GM19397 (cell line): ENCODE data around the gene RTKN.
A peak's percentile ranks its signal among the peaks of the same experiment; 100 is the strongest.
"Not testable (repeated sequence)": the region's sequence is repeated elsewhere in the genome, so short reads cannot be mapped to it uniquely, and the experiment has no call there.

ENCODE experiments used
- ATAC-seq: cut with Tn5 transposase; IDR thresholded peaks from one replicate; pipeline ENCODE4 v1.9.1; 2021; ENCODE audit warnings: mild to moderate bottlenecking, moderate library complexity; ENCODE audit not compliant: unreplicated experiment

RTKN gene, protein sequence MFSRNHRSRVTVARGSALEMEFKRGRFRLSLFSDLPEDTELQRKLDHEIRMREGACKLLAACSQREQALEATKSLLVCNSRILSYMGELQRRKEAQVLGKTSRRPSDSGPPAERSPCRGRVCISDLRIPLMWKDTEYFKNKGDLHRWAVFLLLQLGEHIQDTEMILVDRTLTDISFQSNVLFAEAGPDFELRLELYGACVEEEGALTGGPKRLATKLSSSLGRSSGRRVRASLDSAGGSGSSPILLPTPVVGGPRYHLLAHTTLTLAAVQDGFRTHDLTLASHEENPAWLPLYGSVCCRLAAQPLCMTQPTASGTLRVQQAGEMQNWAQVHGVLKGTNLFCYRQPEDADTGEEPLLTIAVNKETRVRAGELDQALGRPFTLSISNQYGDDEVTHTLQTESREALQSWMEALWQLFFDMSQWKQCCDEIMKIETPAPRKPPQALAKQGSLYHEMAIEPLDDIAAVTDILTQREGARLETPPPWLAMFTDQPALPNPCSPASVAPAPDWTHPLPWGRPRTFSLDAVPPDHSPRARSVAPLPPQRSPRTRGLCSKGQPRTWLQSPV

DNA sequence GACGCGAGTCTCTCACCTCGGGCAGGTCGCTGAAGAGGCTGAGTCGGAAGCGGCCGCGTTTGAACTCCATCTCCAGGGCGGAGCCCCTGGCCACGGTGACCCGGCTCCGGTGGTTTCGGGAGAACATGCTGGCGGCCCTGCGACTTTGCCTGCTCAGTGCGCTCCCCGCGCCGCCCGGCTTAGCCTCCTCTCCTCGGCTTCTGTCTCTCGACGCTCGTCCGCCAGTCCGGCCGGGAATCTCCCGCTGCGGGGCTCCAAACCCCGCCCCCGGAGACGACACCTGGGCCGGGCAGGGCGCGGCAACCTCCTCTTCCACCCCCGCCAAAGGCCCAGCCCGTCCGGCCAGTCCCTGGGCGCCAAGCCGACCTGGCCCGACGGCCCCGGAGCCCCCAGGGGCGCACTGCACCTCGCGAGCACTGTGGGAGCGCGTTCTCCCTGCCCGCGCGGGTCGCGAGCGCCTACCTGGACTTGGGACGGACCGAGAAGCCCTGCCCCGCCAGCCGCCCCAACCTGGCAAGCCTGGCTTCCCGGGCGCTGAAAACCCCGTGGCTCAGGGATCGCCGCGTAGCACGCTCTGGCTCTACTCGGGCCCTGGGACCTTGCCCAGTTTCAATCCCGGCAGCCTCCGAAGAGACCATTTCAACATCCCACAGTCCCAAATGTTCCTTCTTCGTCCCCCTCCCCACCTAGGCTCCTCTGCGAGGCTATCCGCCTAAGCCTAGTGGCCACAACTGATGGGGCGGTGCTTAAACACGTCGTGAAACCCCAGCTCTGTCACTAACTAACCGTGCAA is at the start of gene RTKN:
RTKN (minus strand) TSS at position 248 of the 793 bp plus-strand sequence; CDS start at position 127, 121 bp downstream.
- no peak for ATAC-seq

DNA sequence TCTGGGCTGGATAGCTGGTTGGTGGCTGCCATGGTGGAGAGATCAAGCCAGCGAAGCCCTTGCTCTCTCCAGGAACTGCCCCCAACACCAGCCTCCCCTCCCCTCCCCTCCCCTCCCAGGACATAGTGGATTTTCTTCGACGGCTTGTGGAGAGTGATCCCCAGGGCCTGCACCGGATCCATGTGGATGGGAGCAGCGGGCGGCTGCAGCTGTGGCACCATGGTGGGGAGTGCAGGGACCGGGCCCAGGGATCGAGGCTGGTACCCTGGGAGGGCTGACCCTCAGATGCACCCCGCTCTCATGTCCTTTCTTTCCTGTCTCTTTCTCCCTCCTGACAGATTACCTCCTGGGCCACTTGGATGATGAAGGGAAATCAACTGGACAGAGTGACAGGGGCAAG is 48.2 kb upstream of the RTKN start:
- ATAC-seq = no peak

- ATAC-seq = no peak
Measured at GRCh38 chr2:74488643-74489481, 47.1 kb upstream of the RTKN start.

- ATAC-seq = no peak
Measured at GRCh38 chr2:74486141-74486540, 44.4 kb upstream of the RTKN start.

DNA sequence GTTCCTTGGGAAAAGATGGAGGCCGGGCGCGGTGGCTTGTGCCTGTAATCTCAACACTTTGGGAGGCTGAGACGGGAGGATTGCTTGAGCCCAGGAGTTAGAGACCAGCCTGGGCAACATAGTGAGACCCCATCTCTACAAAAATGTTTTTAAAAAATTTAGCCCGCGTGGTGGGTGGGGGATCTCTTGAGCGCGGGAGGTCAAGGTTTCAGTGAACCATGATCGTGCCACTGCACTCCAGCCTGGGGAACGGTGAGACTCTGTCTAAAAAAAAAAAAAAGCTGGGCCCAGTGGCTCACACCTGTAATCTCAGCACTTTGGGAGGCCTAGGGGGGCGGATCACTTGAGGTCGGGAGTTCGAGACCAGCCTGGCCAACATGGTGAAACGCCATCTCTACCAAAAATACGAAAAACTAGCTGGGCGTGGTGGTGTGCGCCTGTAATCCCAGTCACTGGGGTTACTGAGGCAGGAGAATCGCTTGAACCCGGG is 42.0 kb upstream of the RTKN start:
- not testable (repeated sequence) for ATAC-seq

DNA sequence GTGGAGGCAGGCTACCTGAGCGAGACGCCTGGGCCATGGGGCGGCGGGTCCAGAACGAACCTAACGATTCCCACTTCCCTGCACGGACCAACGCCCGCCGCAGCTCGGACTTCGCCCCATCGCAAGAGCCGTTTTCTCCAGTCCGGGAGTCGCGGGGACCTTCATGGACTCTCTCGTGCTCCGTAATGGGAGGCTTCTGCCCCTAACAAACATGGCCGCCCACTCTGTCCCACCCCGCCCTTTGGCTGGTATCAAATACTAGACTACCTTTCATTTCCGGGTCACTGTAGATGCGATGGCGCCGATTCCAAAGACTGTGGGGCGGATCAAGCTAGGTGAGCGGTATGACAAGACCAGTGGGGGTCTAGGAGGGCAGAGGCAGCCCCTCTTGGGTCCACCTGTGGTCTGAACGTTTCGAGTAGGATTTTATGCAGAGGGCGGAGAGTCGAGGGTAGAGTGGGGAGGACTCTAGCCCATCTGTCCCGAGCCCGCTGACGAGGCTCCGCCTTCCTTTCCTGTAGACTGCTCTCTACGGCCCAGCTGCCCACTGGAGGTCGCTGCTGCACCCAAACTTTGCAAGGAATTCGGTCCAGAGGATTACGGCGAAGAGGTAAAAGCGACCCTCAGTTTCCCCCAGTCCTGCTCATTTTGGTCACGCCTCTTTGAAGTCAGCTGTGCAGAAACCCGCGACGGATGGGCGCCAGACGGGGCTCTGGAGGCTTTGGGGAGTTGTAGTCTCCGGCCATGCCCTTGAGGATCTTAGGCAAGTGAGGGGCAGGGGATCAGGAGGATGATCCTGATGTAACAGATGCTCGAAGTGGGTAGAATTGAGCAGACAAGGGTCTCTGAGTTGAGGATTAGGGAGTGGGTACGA is 41.3 kb upstream of the RTKN start, which contains the start of the genes CCDC142 and TTC31:
CCDC142 (minus strand) TSS at position 198 of the 874 bp plus-strand sequence; CDS start at position 37, 161 bp downstream.
TTC31 (plus strand) TSS at position 281 of the 874 bp plus-strand sequence; CDS start at position 296, 15 bp downstream.
- ATAC-seq = peak; percentile 83

DNA sequence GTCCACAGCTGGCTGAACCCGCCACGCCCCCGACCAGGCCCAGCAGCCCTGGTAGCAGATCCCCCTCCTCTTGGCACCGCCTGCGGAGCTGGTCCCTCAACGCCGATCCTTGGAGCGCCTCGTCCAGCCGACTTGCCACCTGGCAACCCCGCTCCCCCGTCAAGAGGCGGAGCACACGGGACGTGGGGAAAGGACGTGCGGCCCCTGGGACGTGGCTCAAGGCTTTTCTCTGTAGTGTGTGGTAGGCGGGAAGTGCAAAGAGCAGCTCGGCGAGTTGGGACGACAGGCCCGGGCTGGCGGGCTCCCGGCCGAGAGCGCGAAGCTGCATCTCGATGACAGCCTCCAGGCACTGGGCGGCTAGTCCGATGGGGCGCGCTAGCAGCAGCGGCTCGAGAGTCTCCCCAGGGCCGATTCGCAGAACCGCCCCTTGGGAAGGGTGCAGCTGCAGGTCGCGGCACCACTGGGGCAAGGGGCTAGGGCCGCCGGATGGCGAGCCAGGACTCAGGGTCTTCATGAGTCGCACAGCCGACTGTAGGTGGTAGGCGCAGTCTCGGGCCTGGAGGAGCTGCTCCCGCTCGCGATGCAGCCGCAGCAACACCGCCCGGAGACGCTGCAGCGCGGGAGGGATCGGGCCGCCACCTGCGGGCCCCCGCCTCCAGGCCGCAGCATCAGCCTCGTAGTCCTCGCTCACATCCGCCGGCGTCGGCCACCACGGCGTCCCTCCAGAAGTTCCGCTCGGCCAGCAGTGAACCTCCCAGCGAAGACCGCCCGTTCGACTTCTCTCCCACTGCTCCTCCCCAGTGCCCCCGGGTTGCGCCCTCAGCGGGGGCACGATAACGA is 40.4 kb upstream of the RTKN start:
- ATAC-seq = peak; percentile 51

GRCh38 chr2:74481431-74481830 is 39.7 kb upstream of the RTKN start:
- ATAC-seq = no peak

DNA sequence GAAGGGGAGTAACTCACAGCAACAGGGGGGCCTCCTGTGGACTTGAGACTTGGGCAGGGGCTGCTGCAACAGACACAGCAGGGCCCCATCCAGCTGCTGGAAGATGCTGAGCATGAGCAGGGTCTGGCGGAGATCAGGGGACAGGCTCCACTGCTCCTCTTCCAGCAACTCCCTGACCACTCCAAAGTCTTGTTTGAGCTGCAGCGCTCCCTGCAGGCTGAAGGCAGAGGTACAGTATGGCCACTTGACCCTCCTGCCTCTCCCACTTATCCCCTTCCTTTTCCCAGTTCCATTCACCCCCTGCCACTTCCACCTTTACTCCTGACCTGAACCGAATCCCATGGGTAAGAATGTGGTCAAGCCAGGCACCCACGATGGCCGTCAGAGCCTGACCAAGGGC is 33.2 kb upstream of the RTKN start:
- no peak for ATAC-seq

- ATAC-seq = no peak
Measured at GRCh38 chr2:74474481-74474880, 32.7 kb upstream of the RTKN start.

DNA sequence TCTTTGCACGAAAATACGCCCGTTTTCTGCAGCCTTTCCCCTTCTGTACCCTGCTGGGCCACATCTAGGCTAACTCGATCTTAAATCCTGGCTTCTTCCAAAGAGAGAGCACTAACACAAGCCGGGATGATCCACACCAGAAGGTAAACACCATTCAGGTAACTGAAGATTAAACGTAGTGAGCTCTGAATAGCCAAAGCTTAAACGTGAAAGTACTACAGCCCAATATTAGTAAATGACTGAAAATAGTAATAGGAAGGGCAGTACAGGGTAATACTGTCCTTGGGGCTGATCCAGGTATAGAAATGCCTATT is 31.2 kb upstream of the RTKN start:
- ATAC-seq = no peak

GRCh38 chr2:74472086-74472944 is 30.6 kb upstream of the RTKN start, which contains the start of gene MRPL53:
Gene MRPL53, minus strand, starts transcription at chr2:74472680. Its CDS starts 20 bp downstream, at chr2:74472660.
- ATAC-seq = peak; percentile 83

- no peak for ATAC-seq
Measured at GRCh38 chr2:74471332-74472065, 29.8 kb upstream of the RTKN start.

DNA sequence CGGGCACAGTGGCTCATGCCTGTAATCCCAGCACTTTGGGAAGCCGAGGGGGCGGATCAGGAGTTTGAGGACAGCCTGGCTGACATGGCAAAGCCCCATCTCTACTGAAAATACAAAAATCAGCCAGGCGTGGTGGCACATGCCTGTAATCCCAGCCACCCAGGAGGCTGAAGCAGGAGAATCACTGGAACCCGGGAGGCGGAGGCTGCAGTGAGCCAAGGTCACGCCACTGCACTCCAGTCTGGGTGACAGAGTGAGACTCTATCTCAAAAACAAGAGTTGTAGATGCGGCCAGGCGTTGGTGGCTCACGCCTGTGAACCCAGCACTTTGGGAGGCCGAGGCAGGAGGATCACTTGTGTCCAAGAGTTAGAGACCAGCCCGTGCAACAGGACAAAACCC is 29.0 kb upstream of the RTKN start:
- not testable (repeated sequence) for ATAC-seq

DNA sequence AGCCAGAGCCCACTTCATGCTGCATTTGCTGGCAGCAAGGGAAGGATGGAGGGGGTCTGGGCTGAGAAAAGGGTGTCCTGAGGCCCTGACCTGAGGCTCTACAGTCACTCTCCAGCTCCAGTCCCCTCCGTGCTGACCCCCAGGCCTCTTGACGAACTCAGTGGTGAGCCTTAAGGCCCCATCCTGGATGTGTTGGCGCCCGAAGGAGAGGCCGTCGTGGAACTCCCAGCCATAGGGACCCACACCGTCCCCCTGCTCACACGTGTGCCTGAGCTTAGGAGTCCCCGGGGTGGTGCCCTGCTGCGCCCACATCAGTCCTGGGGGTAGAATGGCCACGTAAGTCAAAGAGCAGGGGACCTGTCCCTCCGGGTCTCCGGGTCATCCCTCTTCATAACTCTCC is 22.7 kb upstream of the RTKN start:
- no peak for ATAC-seq

GRCh38 chr2:74462786-74463105 is 21.0 kb upstream of the RTKN start:
- no peak for ATAC-seq
